Measurements from ENCODE around the gene CFAP46. TPM values are rescaled to one million over a fixed set of nuclear protein-coding genes. Genes with fewer than 3 reads are reported as not detected.

The CFAP46 gene
- total and polyA plus RNA-seq, 2 experiments from 2014 or later: 3.1 to 5.4 TPM

- ATAC-seq (no peak), DNase-seq (ENCODE audit: low spot score) (no peak)
- H3K4me3 ChIP-seq: no peak overlapping the region
- H3K27ac ChIP-seq (ENCODE audit: low read depth): no peak overlapping the region
- H3K4me1 Mint-ChIP-seq: peaks cover 4% of the 10 kb centered on the region; the same call in 1 of the 3 replicates
- H3K36me3 ChIP-seq (ENCODE audit: insufficient read depth): no peaks in the 10 kb centered on the region
- no peak overlapping the region for H3K27ac Mint-ChIP-seq
- no peaks in the 10 kb centered on the region for H3K36me3 Mint-ChIP-seq (ENCODE audit: low read depth)
- no peaks in the 10 kb centered on the region for H3F3A ChIP-seq (replicated peaks; ENCODE audit: low read depth)
- no peaks in the 10 kb centered on the region for H3K9me2 ChIP-seq (ENCODE audit: insufficient read depth)
- H3K27me3 Mint-ChIP-seq (ENCODE audit: insufficient read depth, low read depth, poor library complexity): peaks cover 10% of the 10 kb centered on the region
- no peak overlapping the region for H3K4me2 ChIP-seq
- H4K20me1 ChIP-seq (replicated peaks; ENCODE audit: insufficient read depth): no peaks in the 10 kb centered on the region
- H3K9me3 Mint-ChIP-seq: no peaks in the 10 kb centered on the region
- TF ChIP-seq CTCF (conservative IDR thresholded peaks at IDR 0.05; ENCODE audit: low read depth in 2 of 2) (no peak), NANOG (IDR thresholded peaks at IDR 0.05; ENCODE audit: borderline replicate concordance) (no peak), ZNF114 (CRISPR knock-in tag; IDR thresholded peaks at IDR 0.05) (no peak), STAT1 (IDR thresholded peaks at IDR 0.05; ENCODE audit: unreplicated experiment) (no peak), JUNB (IDR thresholded peaks at IDR 0.05; ENCODE audit: unreplicated experiment) (no peak), EZH2phosphoT487 (IDR thresholded peaks at IDR 0.05; ENCODE audit: unreplicated experiment) (no peak), ZNF331 (CRISPR knock-in tag; IDR thresholded peaks at IDR 0.05; ENCODE audit: low read depth) (no peak), REST (IDR thresholded peaks at IDR 0.05; ENCODE audit: unreplicated experiment) (no peak)
- no peaks in the 10 kb centered on the region for H3K79me2 ChIP-seq (replicated peaks; ENCODE audit: insufficient read depth)
- H3K27me3 ChIP-seq (ENCODE audit: insufficient read depth): no peaks in the 10 kb centered on the region
- no peak overlapping the region for H2AFZ ChIP-seq
- no peaks in the 10 kb centered on the region for H3K4me1 ChIP-seq (ENCODE audit: insufficient read depth)
- H3K4me3 Mint-ChIP-seq: no peak overlapping the region
Measured at GRCh38 chr10:132807621-132808049, 134.7 kb downstream of the CFAP46 start.

- Histone ChIP-seq H3K4me2 (no peak overlapping the region), H3K9me2 (ENCODE audit: insufficient read depth) (no peaks in the 10 kb centered on the region), H3K4me3 (no peak overlapping the region), H3K4me1 (ENCODE audit: insufficient read depth) (no peaks in the 10 kb centered on the region), H4K20me1 (replicated peaks; ENCODE audit: insufficient read depth) (no peaks in the 10 kb centered on the region), H3K36me3 (ENCODE audit: insufficient read depth) (no peaks in the 10 kb centered on the region), H3K79me2 (replicated peaks; ENCODE audit: insufficient read depth) (no peaks in the 10 kb centered on the region), H2AFZ (no peak overlapping the region), H3K27me3 (ENCODE audit: insufficient read depth) (no peaks in the 10 kb centered on the region), H3K27ac (ENCODE audit: low read depth) (no peak overlapping the region), H3F3A (replicated peaks; ENCODE audit: low read depth) (no peaks in the 10 kb centered on the region)
- H3K36me3 Mint-ChIP-seq (ENCODE audit: low read depth): no peaks in the 10 kb centered on the region; the same call in 2 of the 3 replicates
- peaks cover 10% of the 10 kb centered on the region for H3K27me3 Mint-ChIP-seq (ENCODE audit: insufficient read depth, low read depth, poor library complexity)
- H3K9me3 Mint-ChIP-seq: 0 out of 3 replicates have a peak, but pooled peaks cover 3% of the 10 kb centered on the region
- H3K27ac Mint-ChIP-seq: no peak overlapping the region
- ATAC-seq (no peak), DNase-seq (ENCODE audit: low spot score) (no peak)
- no peak overlapping the region for H3K4me3 Mint-ChIP-seq
- H3K4me1 Mint-ChIP-seq: peaks cover 4% of the 10 kb centered on the region; the same call in 1 of the 3 replicates
- TF ChIP-seq POLR2AphosphoS5 (IDR thresholded peaks at IDR 0.05; ENCODE audit: low read depth) (no peak), CTCF (conservative IDR thresholded peaks at IDR 0.05; ENCODE audit: low read depth in 2 of 2) (no peak)
Measured at GRCh38 chr10:132806561-132807003, 135.8 kb downstream of the CFAP46 start.
